HG03159 (cell line): ENCODE data around the gene SLC5A12.

Experiments
- ATAC-seq: cut with Tn5 transposase; IDR thresholded peaks from one replicate; pipeline ENCODE4 v1.9.1; 2021; ENCODE audit warnings: mild to moderate bottlenecking, moderate library complexity; ENCODE audit not compliant: unreplicated experiment

SLC5A12 gene

DNA sequence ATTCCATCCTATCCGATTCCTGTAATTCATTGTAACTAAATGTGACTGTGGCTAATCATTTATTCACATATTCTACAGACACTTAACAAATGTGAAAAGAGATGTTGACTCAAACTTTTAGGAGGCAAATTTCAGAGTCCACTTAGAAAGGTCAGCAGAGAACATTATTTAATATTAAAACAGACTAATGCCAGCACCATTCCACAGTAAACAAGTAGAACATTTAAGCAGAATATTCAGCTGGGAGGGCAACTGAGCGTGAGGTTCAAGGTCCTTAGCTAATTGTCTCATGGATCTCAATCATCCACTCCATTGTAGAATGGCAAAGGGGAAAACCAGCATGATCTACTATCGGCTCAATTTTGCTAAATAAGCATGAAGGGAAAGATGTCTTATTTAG, 5.1 kb upstream of the SLC5A12 start:
- no peak for ATAC-seq

DNA sequence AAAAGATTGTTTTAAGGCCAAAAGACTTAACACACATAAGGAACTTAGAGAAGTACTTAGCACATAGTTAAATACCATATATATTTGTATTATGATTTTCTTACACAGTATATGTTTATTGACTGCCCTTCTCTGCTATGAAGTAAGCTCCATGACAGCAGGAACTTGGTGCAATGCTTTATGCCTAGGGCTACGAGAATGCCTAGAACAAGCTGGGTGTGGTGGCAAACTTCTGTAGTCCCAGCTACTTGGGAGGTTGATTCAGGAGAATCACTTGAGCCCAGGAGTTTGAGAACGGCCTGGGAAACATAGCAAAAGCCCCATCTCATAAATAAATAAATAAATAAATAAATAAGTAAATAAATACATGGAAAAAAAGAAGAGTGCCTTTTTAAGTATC, 1.9 kb downstream of the SLC5A12 start:
- ATAC-seq: no peak

DNA sequence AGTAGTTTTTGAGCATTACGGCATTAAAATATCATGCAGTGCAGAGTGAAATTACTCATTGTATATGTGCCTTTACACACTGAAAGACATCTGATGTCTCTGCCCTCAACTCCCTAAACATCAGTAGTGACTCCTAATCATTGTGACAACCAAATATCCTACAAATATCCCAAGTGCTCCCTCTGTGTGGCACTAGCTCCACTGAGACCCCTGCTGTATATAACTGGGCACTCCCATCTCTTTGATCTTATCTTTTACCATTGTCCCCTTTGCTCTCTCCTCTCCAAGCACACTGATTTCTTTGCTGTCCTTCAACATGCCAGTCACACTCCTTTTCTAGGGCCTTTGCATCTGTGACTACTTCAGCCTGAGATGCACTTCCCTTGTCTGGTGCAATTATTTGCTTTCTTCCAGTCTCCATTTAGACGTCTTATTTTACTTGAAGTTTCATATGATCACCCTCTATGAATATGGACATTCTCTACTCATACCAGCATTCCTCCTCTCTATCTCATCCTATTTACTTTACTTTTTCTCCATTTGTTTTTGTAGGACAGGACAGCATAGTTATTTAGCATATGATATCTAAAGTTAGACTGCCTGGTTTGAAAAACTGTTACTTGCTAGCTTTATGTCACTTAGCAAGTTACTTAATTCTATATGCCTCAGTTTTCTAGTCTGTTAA, 2.4 kb downstream of the SLC5A12 start:
- no peak for ATAC-seq

DNA sequence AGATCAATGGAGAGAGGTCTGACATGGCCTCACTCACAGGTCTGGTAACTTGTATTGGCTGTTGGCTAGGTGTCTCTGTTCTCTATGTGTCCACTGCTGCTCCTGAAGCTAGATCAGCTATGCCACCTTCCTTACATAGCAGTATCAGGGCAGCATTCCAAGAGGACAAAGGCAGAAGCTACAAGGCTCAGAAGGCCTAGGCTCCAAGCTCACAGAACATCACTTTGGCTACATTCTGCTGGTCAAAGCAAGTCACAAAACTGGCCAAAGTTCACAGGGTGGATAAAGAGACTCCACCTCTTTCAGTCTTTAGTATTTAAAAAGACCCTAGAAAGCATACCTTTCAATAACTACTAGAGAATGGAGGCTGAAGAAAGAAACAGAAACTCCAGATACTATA, 4.1 kb downstream of the SLC5A12 start:
- ATAC-seq: no peak

DNA sequence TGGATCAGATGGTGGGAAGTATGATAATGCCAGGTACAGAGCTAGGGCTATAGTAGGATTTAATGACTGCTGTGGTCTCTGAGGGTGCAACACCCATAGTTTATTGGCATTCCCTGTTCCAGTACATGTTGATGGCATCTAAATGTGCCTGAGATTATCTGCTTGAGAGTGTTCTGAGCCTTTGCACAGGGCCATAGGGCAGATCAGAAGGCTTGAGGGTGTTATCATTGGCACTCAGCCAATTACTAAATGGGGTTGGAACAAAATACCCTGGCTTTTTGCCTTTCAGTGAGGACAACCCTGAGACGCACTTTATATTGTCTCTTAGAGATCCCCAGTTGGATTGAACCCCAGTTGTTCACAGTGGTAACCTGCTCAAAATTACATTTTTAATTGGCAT, 6.7 kb downstream of the SLC5A12 start:
- ATAC-seq: no peak

DNA sequence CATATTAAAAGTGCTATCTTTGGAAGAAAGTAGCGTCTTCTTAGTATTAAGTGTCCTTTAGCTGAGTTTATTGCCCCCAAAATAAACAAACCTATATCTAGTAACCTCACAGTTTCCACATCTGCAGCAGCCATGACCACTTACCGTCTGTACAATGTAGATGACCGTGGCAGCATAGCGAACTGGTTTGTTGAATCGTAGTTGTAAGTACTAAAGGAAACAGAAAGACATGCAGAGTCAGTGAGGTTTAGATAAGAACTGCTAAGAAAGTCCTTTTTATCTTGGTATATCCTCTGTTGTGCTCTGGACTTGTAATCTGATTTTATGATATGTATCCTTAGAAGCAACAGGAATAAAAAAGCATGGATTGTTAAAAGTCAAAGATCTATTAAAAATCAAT, 9.4 kb downstream of the SLC5A12 start:
- no peak for ATAC-seq

DNA sequence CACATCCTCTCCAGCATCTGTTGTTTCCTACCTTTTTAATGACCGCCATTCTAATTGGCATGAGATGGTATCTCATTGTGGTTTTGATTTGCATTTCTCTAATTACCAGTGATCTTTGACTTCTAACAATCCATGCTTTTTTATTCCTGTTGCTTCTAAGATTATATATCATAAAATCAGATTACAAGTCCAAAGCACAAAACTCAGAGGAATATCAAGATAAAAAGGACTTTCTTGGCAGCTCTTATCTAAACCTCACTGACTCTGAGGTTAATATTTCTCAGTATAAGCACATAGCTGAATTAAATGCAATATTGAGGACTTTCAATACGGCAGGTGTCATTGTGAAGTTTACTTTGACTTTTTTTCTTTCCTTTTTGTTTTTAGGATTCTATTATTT, 11.4 kb downstream of the SLC5A12 start:
- ATAC-seq: no peak

DNA sequence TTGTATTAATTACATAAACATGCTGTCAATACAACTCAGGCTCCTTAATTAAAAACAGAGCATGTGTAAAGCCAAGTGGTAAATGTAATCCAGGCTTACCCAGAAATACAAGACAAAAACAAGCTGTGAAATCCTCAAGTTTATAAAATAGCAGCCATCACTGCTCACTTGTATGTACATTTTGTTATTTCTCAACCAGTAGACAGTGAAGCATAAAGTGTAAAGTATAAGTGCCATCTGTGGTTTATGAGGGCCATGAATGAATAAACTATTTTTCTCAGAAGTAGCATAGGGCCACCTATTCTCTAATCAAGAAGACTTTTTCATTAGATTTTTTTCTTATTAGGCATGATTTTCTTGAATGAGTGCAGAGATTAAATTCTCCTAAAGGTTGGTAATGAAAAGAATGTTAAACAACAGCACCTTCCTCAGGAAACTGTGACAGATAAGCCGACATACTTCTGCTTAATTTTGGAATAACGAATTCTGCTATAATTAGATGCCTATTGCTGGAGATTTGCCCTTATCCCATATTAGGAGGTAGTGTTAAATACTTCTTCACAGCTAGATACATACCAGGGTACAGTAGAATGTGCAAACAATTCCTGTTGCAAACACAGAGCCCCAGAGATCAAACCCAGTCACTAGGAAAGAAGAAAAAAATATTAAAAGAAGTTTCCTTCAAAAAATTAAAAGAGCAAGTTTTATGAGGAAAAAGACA, 13.0 kb downstream of the SLC5A12 start:
- no peak for ATAC-seq

DNA sequence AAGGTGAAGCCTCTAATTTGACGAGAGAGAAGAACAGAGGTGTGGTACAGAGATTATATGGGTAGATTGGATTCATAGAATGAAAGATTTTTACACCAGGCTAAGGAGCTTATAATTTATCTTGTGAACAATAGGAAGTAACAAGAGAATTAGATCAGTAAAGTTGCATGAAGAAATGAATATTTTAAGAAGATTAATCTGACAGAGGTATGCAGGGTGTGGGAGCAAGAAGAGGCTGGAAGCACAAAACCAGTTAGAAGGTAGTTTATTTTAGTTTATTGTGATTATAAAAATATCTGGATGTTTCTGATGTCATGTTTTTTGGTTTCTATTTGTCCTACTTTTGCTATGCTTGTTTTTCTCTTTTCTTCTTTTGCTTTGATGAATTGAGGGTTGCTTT, 15.7 kb downstream of the SLC5A12 start:
- no peak for ATAC-seq

DNA sequence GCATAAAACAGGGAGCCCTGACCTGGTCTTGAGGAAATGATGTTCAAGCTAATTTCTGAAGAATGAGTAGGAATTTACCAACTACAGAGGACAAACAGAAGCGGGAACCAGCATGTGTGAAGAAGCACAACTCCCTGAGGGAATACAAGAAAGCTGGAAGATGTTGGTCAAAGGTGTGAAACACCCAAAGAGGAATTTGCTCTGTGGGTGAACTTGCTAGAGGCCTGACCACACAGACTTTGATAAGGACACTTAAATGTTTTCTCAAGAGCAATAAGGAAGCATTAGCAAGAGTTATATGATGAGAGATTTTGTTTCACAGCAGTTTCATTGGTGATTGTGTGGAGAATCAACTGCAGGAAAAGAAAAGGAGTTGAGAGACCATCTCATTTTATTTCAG, 17.6 kb downstream of the SLC5A12 start:
- ATAC-seq: no peak

DNA sequence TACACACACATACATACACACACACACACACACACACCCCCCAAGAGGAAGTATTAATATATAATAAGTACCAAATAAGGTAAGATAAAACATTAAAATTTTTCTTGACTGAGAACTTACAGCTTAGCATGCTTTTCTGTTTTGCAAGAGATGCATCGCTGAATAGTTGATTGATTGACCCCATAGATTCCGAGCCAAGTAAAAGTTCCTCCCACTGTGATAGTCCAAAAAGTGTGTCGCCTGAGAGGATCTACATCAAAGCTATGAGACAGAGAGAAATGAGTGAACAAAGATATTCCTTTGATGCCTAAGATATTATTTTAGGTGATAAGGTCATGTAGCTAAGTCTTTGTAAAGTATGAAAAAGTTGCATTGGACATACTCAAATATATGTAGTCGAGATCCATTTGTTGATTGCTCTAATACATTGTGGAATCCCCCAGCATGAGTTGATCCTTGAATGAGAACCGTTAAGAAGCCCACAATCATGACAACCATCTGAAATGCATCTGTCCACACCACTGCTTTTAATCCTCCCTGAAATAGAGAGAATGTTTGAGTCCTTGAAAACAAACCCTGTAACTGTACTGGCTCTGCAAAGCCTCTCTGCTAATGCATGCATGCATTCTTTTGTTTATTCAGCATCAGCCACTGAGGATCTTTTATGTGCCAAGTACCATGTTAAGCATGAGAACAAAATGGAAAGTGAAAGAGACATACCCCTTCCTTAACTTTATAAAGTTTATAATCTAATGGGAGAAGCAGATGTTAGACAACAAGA, 18.3 kb downstream of the SLC5A12 start:
- no peak for ATAC-seq

DNA sequence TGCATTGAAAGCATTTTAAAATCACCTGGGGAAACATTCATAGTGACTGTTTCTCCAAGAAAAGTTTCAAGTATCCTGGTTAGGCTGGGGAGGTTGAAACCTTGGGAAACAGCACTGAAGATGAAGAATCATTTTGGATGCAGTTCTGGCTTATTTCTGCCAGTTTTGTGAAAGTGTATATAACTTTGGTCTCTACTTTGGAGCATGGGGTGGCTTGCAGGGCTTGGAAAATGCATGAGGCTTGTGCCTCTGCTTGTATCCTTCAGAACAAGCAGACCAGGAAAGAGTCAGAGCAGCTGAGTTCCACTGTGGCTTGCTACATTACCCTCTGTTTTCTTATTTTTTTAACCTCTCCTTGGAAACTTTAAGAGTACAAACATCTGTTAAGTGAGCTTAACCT, 19.5 kb downstream of the SLC5A12 start:
- ATAC-seq: no peak

DNA sequence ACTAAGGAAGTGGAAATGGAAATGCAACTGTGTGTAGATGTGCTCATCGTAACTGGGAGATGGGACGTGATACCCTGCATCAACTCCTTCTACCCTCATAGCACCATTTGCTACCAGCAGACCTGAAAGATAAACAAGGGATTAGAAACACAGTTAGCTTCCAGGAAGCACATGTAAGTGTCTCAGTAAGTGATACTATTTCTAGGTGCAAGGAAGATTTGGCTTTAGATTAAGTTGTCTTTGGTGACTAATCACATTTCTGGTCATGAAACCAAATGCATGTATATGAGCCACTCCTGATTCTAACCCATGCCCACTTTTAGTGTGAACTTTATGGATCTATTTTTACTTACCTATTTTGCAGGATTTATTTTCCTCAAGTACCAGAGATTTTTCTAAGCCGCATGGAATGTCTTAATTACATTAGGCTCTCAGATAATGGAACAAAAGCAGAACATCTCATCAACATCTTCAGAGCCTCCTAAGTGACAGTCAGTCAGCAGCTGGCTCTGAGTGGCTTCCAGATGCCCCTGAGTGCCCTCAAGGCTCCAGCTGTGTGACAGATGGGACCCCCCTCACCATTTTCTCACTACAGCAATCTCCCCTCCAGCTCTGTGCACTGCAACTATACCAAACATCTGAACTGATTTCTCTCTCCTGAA, 21.2 kb downstream of the SLC5A12 start:
- no peak for ATAC-seq

DNA sequence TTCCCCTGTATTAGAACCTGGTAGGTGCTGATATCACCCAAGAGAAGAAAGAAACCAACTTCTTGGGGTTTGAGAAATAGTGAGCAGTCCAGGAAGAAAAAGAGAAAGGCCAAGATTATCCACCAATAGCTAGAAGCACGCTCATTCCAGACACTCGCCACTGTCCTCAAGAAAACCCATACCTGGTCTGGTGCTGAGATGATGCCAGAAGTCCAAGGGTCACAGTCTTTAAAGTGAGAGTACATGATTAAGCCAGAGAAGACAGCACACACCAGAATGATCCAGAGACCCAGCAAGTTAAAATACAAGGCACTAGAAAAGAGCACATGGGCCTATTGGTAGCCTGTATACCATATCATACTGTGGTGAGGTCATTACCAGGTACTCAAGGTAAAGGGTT, 23.6 kb downstream of the SLC5A12 start:
- no peak for ATAC-seq

DNA sequence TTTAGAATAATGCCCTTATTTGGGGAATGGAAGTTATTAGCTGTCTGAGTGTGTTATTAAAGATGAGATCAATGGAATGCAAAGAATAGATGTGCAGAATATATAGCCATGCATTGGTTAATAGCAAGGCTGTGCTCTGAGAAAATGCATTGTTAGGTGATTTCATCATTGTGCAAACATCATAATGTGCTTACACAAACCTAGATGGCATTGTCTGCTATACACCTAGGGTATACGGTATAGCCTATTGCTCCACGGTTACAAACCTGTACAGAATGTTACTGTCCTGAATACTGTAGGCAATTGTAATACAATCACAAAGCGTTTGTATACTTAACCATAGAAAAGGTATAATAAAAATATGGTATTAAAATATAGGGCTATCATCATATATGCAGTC, 25.5 kb downstream of the SLC5A12 start:
- no peak for ATAC-seq

DNA sequence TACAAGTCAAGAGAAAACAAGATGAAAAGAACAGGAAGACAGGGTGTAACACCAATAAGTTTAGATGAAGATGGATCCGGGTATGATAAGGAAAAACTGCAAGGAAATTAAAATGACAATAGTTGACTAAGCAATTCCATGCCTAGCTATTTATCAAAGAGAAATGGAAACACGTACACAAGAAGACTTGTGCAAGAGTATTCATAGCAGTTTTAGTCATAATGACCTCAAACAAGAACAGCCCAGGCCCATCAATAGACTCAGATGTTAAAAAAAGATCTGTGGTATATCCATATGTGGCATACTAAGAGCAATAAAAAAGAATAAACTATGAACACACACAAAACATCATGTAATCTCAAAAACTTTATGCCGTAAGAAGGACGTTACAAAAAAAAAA, 33.2 kb downstream of the SLC5A12 start:
- no peak for ATAC-seq

DNA sequence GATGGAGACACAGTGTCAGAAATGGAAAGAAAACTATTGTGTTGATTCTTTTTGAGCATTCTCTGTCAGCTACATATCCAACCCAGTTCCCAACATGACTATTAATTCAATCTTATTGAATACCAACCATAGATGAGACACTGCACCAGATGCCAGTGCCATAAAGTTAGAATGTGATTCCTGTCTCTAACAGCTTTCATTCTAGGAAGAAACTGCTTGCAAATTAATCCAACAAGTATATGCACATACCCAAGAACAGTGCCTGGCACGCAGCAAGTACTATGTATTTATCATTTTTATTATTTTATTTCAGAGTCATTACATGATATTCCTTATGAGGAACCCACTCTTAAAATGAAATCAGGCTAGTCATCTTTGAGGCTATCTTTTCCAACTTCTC, 34.5 kb downstream of the SLC5A12 start:
- no peak for ATAC-seq

DNA sequence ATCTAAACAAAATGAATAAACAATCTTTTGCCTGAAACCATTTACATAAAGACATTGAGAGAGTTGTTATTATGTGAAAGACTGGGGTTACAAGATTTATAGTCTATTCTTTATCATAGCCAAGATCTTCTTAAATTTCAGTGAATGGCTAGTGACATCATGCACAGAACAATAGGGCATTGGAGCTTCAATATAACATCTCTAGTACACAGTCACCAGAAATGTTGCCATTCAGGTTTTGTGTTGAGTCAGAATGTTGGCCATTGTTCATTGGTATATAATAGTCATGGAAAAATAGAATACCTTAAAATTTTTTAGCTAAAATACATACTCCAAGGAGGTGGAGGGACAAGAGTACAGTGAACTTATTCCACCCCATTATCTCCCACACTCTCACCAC, 44.3 kb downstream of the SLC5A12 start:
- no peak for ATAC-seq

DNA sequence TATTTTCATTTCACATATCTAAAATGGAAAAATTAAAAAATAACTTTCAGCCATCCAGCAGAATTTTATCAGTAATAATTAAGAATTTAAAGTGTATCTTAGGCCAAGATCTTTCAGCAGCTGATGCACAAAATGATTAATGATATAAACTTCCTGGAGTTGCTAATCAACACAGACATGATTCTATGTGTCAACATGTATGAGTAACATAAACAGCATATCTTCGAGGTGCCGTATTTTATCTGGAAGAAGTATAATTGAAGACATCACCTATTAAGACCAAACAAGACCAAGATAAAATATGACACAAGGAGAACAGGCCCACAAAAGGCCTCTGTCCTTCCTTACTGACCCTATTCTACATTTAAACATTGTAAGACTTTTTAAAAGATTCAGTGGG, 45.2 kb downstream of the SLC5A12 start:
- ATAC-seq: no peak

DNA sequence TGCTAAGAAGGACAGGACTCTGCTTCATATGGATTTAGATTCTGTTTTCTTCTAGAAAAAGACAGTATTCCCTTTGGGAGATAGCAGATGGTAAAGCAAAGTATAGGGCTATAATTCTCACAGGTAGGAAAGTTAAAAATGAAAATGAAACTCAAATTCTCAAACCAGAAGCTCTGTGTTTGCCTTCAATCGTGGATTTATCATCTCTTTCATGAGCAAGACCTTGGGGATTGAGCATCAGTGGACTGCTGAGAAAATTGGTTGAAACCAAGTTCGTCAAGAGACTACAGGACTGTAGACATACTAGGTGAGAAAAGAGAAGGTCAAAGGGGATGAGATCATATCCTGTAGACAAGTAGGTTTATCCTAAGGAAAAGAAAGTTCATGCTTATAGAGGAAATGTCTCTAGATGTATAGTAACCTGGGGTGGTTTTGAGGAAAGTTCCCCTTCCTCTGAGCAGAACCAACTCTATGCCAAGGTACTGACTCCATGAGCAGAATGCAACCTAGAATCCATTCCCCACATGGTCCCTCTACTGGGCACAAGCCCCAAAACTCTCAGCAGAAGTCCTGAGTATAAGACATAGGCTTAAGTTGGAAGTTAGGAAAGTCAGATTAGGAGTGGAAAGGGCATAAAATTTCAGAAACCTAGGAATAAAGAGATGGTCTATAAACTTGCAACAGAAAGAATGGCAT, 46.5 kb downstream of the SLC5A12 start:
- ATAC-seq: no peak

DNA sequence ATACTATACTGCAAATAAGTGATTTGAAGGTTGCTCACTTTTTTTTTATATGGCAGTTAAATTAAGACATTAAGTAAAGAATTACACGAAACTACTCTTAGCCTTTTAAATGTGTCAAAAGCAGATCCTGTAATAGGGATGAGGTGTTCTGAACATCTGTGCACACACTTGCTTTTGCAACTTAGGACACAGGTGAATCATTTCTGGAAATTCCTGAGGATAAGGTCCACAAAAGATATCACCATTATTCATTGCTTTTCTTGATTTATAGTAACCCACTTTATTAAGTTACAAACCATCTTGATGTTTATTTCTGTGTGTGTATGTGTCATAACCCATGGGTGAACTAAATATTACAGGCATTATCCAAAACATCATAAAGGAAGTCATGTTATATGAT, 55.9 kb downstream of the SLC5A12 start:
- no peak for ATAC-seq
